WTC11 (cell line): ENCODE data around the gene ZIC5. TPM values are rescaled to one million over a fixed set of nuclear protein-coding genes. Genes with fewer than 3 reads are reported as not detected.

ENCODE experiments used
- ATAC-seq: fragments of 200-7000 bp; cut with Tn5 transposase; 2 replicates; pipeline ENCODE4 v1.10.0; 2021; ENCODE audit warnings: mild to moderate bottlenecking, moderate library complexity
- CTCF ChIA-PET: fragments of 300-600 bp; sonication (Branson Sonifier 250); formaldehyde crosslinking; loops from one replicate; lab custom pipeline; 2021; ENCODE audit warnings: antibody characterized with exemption; lab: Charles Lee
- POLR2A ChIA-PET: fragments of 350-600 bp; sonication (Branson Sonifier 250); formaldehyde crosslinking; loops from one replicate; lab custom pipeline; 2021; ENCODE audit warnings: antibody characterized with exemption; lab: Charles Lee
- DNase-seq: peaks from one replicate; pipeline ENCODE4 v3.0.0; 2021; ENCODE audit warnings: low spot score
- H3K27ac Mint-ChIP-seq: 2 replicates; pipeline ENCODE4 v1.8.0; 2021; ENCODE audit warnings: mixed read lengths
- H3K27me3 Mint-ChIP-seq: 2 replicates; pipeline ENCODE4 v1.8.0; 2021; ENCODE audit warnings: low read depth, mild to moderate bottlenecking, moderate library complexity, mixed read lengths
- H3K36me3 Mint-ChIP-seq: 2 replicates; pipeline ENCODE4 v1.8.0; 2021; ENCODE audit warnings: mixed read lengths
- H3K4me1 Mint-ChIP-seq: 2 replicates; pipeline ENCODE4 v1.8.0; 2022; ENCODE audit warnings: mixed read lengths
- H3K4me3 Mint-ChIP-seq: 2 replicates; pipeline ENCODE4 v1.8.0; 2021; ENCODE audit warnings: mild to moderate bottlenecking, moderate library complexity, mixed read lengths
- H3K9me3 Mint-ChIP-seq: 2 replicates; pipeline ENCODE4 v1.8.0; 2021; ENCODE audit warnings: mixed read lengths
- AFF4 ChIP-seq: sonication (generic); formaldehyde crosslinking; IDR thresholded peaks from 2 replicates; pipeline ENCODE4 v1.8.1; 2023; ENCODE audit warnings: mild to moderate bottlenecking, missing genetic modification reagents, borderline replicate concordance
- ATF1 ChIP-seq: sonication (generic); formaldehyde crosslinking; IDR thresholded peaks from 2 replicates; pipeline ENCODE4 v1.8.1; 2023; ENCODE audit warnings: mild to moderate bottlenecking, moderate library complexity, missing genetic modification reagents
- ATF6 ChIP-seq: sonication (generic); formaldehyde crosslinking; IDR thresholded peaks from 2 replicates; pipeline ENCODE4 v1.8.1; 2023; ENCODE audit warnings: mild to moderate bottlenecking, missing genetic modification reagents
- CBFB ChIP-seq: sonication (generic); formaldehyde crosslinking; IDR thresholded peaks from 2 replicates; pipeline ENCODE4 v1.8.1; 2022; ENCODE audit warnings: mild to moderate bottlenecking, low read depth, missing genetic modification reagents
- E2F1 ChIP-seq: sonication (generic); formaldehyde crosslinking; IDR thresholded peaks from 2 replicates; pipeline ENCODE4 v1.8.0; 2022; ENCODE audit warnings: mild to moderate bottlenecking, missing genetic modification reagents
- FOXP1 ChIP-seq: sonication (generic); formaldehyde crosslinking; IDR thresholded peaks from 2 replicates; pipeline ENCODE4 v1.8.0; 2022; ENCODE audit warnings: missing genetic modification reagents, mild to moderate bottlenecking, moderate library complexity, borderline replicate concordance
- NR1H2 ChIP-seq: sonication (generic); formaldehyde crosslinking; IDR thresholded peaks from 2 replicates; pipeline ENCODE4 v1.9.0; 2021; ENCODE audit warnings: mild to moderate bottlenecking, moderate library complexity, missing genetic modification reagents
- OVOL2 ChIP-seq: fragments of 250-450 bp; sonication (Bioruptor Pico); IDR thresholded peaks from 2 replicates; pipeline ENCODE4 v1.9.0; 2021; ENCODE audit warnings: mild to moderate bottlenecking, borderline replicate concordance
- TEAD1 ChIP-seq: sonication (generic); formaldehyde crosslinking; IDR thresholded peaks from 2 replicates; pipeline ENCODE4 v1.8.0; 2022; ENCODE audit warnings: mild to moderate bottlenecking, missing genetic modification reagents
- USF1 ChIP-seq: sonication (generic); formaldehyde crosslinking; IDR thresholded peaks from 2 replicates; pipeline ENCODE4 v1.8.0; 2022; ENCODE audit warnings: mild to moderate bottlenecking, missing genetic modification reagents
- ZBTB21 ChIP-seq: sonication (generic); formaldehyde crosslinking; IDR thresholded peaks from 2 replicates; pipeline ENCODE4 v1.8.1; 2023; ENCODE audit warnings: mild to moderate bottlenecking, missing genetic modification reagents, borderline replicate concordance
- ZBTB43 ChIP-seq: sonication (generic); formaldehyde crosslinking; IDR thresholded peaks from 2 replicates; pipeline ENCODE4 v1.8.1; 2023; ENCODE audit warnings: mild to moderate bottlenecking, missing genetic modification reagents
- ZNF281 ChIP-seq: sonication (generic); formaldehyde crosslinking; IDR thresholded peaks from 2 replicates; pipeline ENCODE4 v1.8.0; 2023; ENCODE audit warnings: mild to moderate bottlenecking, missing genetic modification reagents
- ZNF423 ChIP-seq: fragments of 250-450 bp; sonication (Bioruptor Pico); IDR thresholded peaks from 2 replicates; pipeline ENCODE4 v2.1.2; 2022; ENCODE audit warnings: mild to moderate bottlenecking, moderate library complexity
- ZNF425 ChIP-seq: fragments of 250-450 bp; sonication (Bioruptor Pico); conservative IDR thresholded peaks from 2 replicates; pipeline ENCODE4 v1.9.0; 2021; ENCODE audit warnings: mild to moderate bottlenecking
- total RNA-seq: library from RNA; stranded (reverse); gene quantifications from 3 replicates; pipeline ENCODE4 v1.2.3, GENCODE V29; 2021

Gene ZIC5
- total RNA-seq, 1 experiment from 2014 or later = 46.4 TPM

- TF ChIP-seq NR1H2 = no peak
- no peak for TF ChIP-seq E2F1 (CRISPR knock-in tag)
- no peak for TF ChIP-seq AFF4 (CRISPR knock-in tag)
- TF ChIP-seq FOXP1 (CRISPR knock-in tag) = peak; percentile 35; the same call in 1 of the 2 replicates
- TF ChIP-seq ZNF281 = no peak
- no peak for TF ChIP-seq ZNF423 (CRISPR knock-in tag)
- TF ChIP-seq ZNF425 (CRISPR knock-in tag) = no peak
- no peak for TF ChIP-seq OVOL2
Measured at GRCh38 chr13:99979453-99980200, 8.1 kb upstream of the ZIC5 start (continued).

- Mint-ChIP-seq H3K4me1 (peaks cover 45% of the 10 kb centered on the region), H3K27me3 (peaks cover 32% of the 10 kb centered on the region), H3K9me3 (no peaks in the 10 kb centered on the region), H3K4me3 (peak overlapping the region; percentile 76), H3K27ac (peak overlapping the region; percentile 96), H3K36me3 (peaks cover 15% of the 10 kb centered on the region)
- ATAC-seq (peak; percentile 49), DNase-seq (peak; percentile 92)
- POLR2A ChIA-PET = interaction anchor here (0.6 to 7.1 kb wide), 8 partner anchors 8 to 314 kb away, joined by 3 to 67 read pairs (median 7); partner anchors contain the start of gene ZIC5
- CTCF ChIA-PET = interaction anchor here (1.0 to 2.0 kb wide), 4 partner anchors 8 to 323 kb away, joined by 3 to 9 read pairs (median 5); partner anchors contain the start of gene ZIC5
- TF ChIP-seq TEAD1 (peak; percentile 71; the same call in 1 of the 2 replicates), ATF1 (CRISPR knock-in tag) (no peak), ATF6 (CRISPR knock-in tag) (no peak), ZNF281 (peak; percentile 28; the same call in 1 of the 2 replicates), ZBTB21 (CRISPR knock-in tag) (peak; percentile 84; the same call in 1 of the 2 replicates), ZBTB43 (CRISPR knock-in tag) (0 out of 2 replicates have a peak, but pooled peaks have one; percentile 24), USF1 (peak; percentile 19; the same call in 1 of the 2 replicates), CBFB (CRISPR knock-in tag) (peak; percentile 85; the same call in 1 of the 2 replicates)
Measured at GRCh38 chr13:99978799-99979452, 7.4 kb upstream of the ZIC5 start.
